HG03460 (cell line): ENCODE measurements around the gene PRLR.
"Not testable (repeated sequence)": the region's sequence is repeated elsewhere in the genome, so short reads cannot be mapped to it uniquely, and the experiment has no call there.

ENCODE experiments used
- ATAC-seq: cut with Tn5 transposase; IDR thresholded peaks from one replicate; pipeline ENCODE4 v1.9.1; 2021; ENCODE audit not compliant: unreplicated experiment

PRLR gene

GRCh38 chr5:35230038-35230611 is at the start of gene PRLR:
Gene PRLR, minus strand, starts transcription at chr5:35230487. Its CDS starts 140,867 bp downstream, at chr5:35089620.
- ATAC-seq: peak; percentile 27

- ATAC-seq: no peak
Measured at GRCh38 chr5:35274839-35275509, 44.7 kb upstream of the PRLR start.

GRCh38 chr5:35269006-35269405 is 38.7 kb upstream of the PRLR start:
- ATAC-seq: no peak

- no peak for ATAC-seq
Measured at GRCh38 chr5:35266276-35266675, 36.0 kb upstream of the PRLR start.

GRCh38 chr5:35264509-35264908 is 34.2 kb upstream of the PRLR start:
- ATAC-seq: no peak

GRCh38 chr5:35263266-35263877 is 33.1 kb upstream of the PRLR start:
- no peak for ATAC-seq

GRCh38 chr5:35253582-35253981 is 23.3 kb upstream of the PRLR start:
- ATAC-seq: no peak

GRCh38 chr5:35252963-35253362 is 22.7 kb upstream of the PRLR start:
- no peak for ATAC-seq

GRCh38 chr5:35248843-35249780 is 18.8 kb upstream of the PRLR start:
- ATAC-seq: no peak

GRCh38 chr5:35247648-35248034 is 17.4 kb upstream of the PRLR start:
- ATAC-seq: no peak

GRCh38 chr5:35246900-35247647 is 16.8 kb upstream of the PRLR start:
- ATAC-seq: no peak

- no peak for ATAC-seq
Measured at GRCh38 chr5:35246411-35246810, 16.1 kb upstream of the PRLR start.

- ATAC-seq: not testable (repeated sequence)
Measured at GRCh38 chr5:35245371-35245770, 15.1 kb upstream of the PRLR start.

- no peak for ATAC-seq
Measured at GRCh38 chr5:35244171-35244570, 13.9 kb upstream of the PRLR start.

GRCh38 chr5:35242702-35243258 is 12.5 kb upstream of the PRLR start:
- ATAC-seq: no peak

GRCh38 chr5:35240892-35241291 is 10.6 kb upstream of the PRLR start:
- no peak for ATAC-seq

GRCh38 chr5:35239911-35240610 is 9.8 kb upstream of the PRLR start:
- ATAC-seq: no peak

GRCh38 chr5:35239476-35239875 is 9.2 kb upstream of the PRLR start:
- no peak for ATAC-seq

GRCh38 chr5:35237580-35238376 is 7.5 kb upstream of the PRLR start:
- ATAC-seq: peak; percentile 79
